ENCODE data around the gene SRSF9.

The SRSF9 gene

DNA sequence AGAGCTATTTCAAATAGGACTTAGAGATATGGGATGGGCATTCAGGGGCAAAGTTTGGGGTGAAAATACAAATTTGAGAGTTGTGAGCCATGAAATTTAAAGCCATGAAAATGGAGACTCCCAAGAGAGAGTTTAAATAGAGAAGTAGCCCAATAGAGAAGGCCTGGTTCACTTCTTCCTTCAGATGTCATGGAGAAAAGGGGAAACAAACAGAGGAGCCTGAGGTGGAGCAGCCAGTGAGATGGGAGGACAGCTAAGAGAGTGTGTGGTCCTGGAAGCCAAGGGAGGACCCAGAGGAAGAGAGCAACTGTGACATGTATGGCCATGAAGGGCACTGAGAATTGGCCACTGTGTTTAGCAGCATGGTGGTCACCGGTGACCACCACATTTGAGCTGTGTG, 14.1 kb upstream of the SRSF9 start:
- in situ Hi-C loops (cut with MboI; ENCODE audit: low sequenced_read_pairs, unreplicated experiment): no loop called here
- TF ChIP-seq, protein P1, sequence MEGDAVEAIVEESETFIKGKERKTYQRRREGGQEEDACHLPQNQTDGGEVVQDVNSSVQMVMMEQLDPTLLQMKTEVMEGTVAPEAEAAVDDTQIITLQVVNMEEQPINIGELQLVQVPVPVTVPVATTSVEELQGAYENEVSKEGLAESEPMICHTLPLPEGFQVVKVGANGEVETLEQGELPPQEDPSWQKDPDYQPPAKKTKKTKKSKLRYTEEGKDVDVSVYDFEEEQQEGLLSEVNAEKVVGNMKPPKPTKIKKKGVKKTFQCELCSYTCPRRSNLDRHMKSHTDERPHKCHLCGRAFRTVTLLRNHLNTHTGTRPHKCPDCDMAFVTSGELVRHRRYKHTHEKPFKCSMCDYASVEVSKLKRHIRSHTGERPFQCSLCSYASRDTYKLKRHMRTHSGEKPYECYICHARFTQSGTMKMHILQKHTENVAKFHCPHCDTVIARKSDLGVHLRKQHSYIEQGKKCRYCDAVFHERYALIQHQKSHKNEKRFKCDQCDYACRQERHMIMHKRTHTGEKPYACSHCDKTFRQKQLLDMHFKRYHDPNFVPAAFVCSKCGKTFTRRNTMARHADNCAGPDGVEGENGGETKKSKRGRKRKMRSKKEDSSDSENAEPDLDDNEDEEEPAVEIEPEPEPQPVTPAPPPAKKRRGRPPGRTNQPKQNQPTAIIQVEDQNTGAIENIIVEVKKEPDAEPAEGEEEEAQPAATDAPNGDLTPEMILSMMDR (IDR thresholded peaks at IDR 0.05; ENCODE audit: borderline replicate concordance, control extremely low read depth, extremely low read depth, insufficient read depth, missing control alignments): no peak
- no peak for DNase-seq (ENCODE audit: low spot score)

DNA sequence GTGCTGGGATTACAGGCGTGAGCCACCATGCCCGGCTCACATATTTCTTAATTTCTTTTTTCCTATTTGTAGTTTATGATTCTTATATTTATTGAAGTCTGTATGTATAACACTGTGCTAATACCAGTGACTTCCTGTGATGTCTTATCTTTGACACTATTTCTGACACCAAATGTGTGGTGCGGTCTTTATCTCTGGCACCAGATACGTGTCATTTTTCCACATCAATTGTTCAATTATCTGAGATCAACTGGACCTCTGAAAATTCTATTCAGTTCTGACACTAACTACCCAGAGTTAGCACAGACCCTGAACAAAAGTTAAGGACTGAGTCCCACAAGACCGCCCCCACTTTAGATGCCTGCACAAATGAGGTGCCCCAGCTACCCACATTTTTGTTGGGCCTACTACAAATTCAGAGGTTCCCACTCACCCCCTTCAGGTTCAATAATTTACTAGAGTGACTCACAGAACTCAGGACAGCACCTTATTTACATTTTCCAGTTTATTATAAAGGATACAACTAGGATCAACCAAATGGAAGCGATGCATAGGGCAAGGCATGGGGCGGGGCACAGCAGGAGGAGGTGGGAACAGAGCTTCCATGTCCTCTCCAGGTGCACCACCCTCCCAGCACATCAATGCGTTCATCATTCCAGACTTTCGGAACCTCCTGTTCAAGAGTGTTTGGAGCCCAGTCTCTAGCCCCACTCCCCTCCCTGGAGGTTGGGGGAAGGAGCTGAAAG, 11.6 kb upstream of the SRSF9 start:
- in situ Hi-C loops (cut with MboI; ENCODE audit: low sequenced_read_pairs, unreplicated experiment): no loop called here
- TF ChIP-seq, protein P1 (IDR thresholded peaks at IDR 0.05; ENCODE audit: borderline replicate concordance, control extremely low read depth, extremely low read depth, insufficient read depth, missing control alignments): no peak
- DNase-seq (ENCODE audit: low spot score): no peak

DNA sequence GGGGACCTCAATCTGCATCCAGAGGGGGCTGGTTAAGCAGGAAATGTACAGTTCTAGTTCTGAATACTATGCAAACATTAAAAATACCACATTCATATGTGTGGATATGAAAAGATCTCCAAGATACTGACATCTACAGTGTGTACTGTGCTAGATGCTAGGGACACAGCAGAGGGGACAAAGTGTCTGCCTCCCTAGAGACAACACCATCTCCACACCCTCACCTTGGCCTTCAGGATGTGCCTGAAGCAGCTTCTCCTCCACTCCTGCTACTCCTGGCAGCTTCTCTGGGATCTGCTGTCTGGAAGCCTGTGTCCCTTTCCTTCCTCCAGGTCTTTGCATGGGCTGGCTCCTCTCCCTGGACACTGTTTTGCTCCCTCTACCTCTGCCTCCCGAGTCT, 10.7 kb upstream of the SRSF9 start:
- no peak for DNase-seq (ENCODE audit: low spot score)
- TF ChIP-seq, protein P1 (IDR thresholded peaks at IDR 0.05; ENCODE audit: borderline replicate concordance, control extremely low read depth, extremely low read depth, insufficient read depth, missing control alignments): no peak
- in situ Hi-C loops (cut with MboI; ENCODE audit: low sequenced_read_pairs, unreplicated experiment): no loop called here

DNA sequence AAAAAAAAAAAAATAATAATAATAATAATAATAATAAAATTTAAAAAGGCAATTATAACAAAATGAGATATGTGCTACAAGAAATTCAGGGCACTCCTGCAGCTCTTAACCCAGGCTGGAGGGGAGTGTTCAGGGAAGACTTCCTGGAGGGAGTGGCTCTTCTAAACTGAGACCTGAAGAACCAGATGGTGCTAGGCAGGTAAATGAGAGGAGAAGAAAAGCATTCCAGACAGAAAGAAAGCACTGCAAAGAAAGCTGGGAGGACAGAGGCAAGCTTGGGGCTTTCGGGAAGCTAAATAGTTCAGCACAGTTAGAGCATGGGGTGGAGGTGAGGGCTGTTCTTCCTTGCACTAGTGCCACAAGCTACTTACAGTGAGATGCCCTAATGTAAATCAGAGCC, 9.9 kb upstream of the SRSF9 start:
- DNase-seq (ENCODE audit: low spot score): no peak
- in situ Hi-C loops (cut with MboI; ENCODE audit: low sequenced_read_pairs, unreplicated experiment): no loop called here
- TF ChIP-seq, protein P1 (IDR thresholded peaks at IDR 0.05; ENCODE audit: borderline replicate concordance, control extremely low read depth, extremely low read depth, insufficient read depth, missing control alignments): no peak

DNA sequence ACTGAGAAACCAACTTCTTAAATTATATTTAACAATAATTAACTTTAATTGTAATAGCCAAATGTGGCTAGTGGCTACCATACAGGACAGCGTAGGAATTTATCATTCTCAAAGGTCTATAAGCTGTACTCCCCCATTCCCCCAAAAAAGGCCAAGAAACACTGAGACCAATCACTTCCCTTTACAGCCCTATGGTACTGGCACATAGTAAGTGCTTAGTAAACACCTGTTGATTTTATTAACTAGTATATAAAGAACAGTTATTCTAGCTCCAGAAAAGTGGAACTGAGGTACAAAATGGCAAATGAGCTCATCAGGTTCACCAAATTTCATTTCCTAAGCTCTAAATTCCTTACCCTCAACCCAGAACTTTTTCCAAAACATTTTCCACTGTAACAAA, 6.1 kb upstream of the SRSF9 start:
- TF ChIP-seq, protein P1 (IDR thresholded peaks at IDR 0.05; ENCODE audit: borderline replicate concordance, control extremely low read depth, extremely low read depth, insufficient read depth, missing control alignments): no peak
- DNase-seq (ENCODE audit: low spot score): no peak
- in situ Hi-C loops (cut with MboI; ENCODE audit: low sequenced_read_pairs, unreplicated experiment): no loop called here

DNA sequence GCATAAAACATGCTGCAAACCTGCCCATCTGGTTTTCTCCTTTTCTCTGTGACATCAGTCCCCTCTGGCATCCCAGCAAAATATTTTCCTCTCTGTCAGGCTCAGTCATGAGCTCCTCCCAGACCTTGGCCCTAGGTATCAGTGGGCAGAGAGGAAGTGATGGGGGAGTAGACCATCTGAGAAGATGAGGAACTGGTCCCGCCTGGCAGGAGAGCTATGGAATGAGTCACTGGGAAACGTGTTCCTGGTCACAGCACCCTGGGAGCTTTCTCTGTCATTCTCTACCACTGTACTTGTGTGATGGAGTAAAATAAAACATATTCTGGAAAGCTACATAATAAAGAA, 5.0 kb upstream of the SRSF9 start:
- in situ Hi-C loops (cut with MboI; ENCODE audit: low sequenced_read_pairs, unreplicated experiment): no loop called here
- TF ChIP-seq, protein P1 (IDR thresholded peaks at IDR 0.05; ENCODE audit: borderline replicate concordance, control extremely low read depth, extremely low read depth, insufficient read depth, missing control alignments): no peak
- no peak for DNase-seq (ENCODE audit: low spot score)
